Uterus (tissue), 4 donors: Measurements from ENCODE around the gene CDC73. TPM values are rescaled to one million over a fixed set of nuclear protein-coding genes. Genes with fewer than 3 reads are reported as not detected.

ENCODE experiments used
- DNase-seq, 2 donors: peaks; one replicate each; pipeline ENCODE4 v3.0.0-alpha.2; 2019 to 2020
- H3K27ac ChIP-seq, 2 donors: fragments of 200-600 bp; sonication (generic); 1 replicate in 1 of 2; 2 replicates in 1 of 2; pipeline ENCODE4 v1.5.1; 2016 to 2018
- H3K27me3 ChIP-seq, 2 donors: fragments of 200-600 bp; sonication (generic); one replicate each; pipeline ENCODE4 v1.5.1; 2018 to 2019; ENCODE audit warnings: control low read depth in 1 of 2
- H3K36me3 ChIP-seq, 2 donors: fragments of 200-600 bp; sonication (generic); one replicate each; pipeline ENCODE4 v1.5.1; 2019; ENCODE audit warnings: control low read depth in 1 of 2
- H3K4me1 ChIP-seq, 2 donors: fragments of 200-600 bp; sonication (generic); one replicate each; pipeline ENCODE4 v1.5.1; 2018 to 2019; ENCODE audit warnings: control low read depth in 1 of 2
- H3K4me3 ChIP-seq, 2 donors: fragments of 200-600 bp; sonication (generic); 1 replicate in 1 of 2; 2 replicates in 1 of 2; pipeline ENCODE4 v1.5.1; 2018 to 2019; ENCODE audit warnings: mild to moderate bottlenecking in 1 of 2
- H3K9me3 ChIP-seq, 2 donors: fragments of 200-600 bp; sonication (generic); one replicate each; pipeline ENCODE4 v1.5.1; 2019; ENCODE audit warnings: control low read depth in 1 of 2
- POLR2A ChIP-seq, 2 donors: fragments of 450-650 bp; IDR thresholded peaks; one replicate each; pipeline ENCODE4 v1.6.1; 2016; ENCODE audit warnings: antibody characterized with exemption in 2 of 2, mild to moderate bottlenecking in 1 of 2, moderate library complexity in 1 of 2
- intact Hi-C: fragments of 100-400 bp; cut with DNase I; formaldehyde crosslinking; loops from one replicate; pipeline ENCODE4 v1.15.1; 2023; ENCODE audit warnings: low total_unique reads
- total RNA-seq, 4 donors: library from RNA; depleted of rRNA in 3 of 4; stranded (reverse); fragments of >200 nt in 3 of 4; gene quantifications; one replicate each; pipeline versions ENCODE4 v1.1.0 to v1.2.4, GENCODE V29; 2014 to 2023
- TF ChIP-seq, protein P1 (sequence below), 4 experiments: fragments of 200-600 bp in 2 of 4; fragments of 450-650 bp in 2 of 4; sonication (generic) in 2 of 4; IDR thresholded peaks; one replicate each; pipeline ENCODE4 v1.5.1; 2016 to 2019; ENCODE audit warnings: antibody characterized with exemption in 4 of 4, mild to moderate bottlenecking in 2 of 4, moderate library complexity in 1 of 4
- donor health status: DM: yes; HTN: yes; CAD: no.

The CDC73 gene
- total RNA-seq: 10 to 100 TPM; 14.6 to 64.7 (median 56.0) TPM

DNA sequence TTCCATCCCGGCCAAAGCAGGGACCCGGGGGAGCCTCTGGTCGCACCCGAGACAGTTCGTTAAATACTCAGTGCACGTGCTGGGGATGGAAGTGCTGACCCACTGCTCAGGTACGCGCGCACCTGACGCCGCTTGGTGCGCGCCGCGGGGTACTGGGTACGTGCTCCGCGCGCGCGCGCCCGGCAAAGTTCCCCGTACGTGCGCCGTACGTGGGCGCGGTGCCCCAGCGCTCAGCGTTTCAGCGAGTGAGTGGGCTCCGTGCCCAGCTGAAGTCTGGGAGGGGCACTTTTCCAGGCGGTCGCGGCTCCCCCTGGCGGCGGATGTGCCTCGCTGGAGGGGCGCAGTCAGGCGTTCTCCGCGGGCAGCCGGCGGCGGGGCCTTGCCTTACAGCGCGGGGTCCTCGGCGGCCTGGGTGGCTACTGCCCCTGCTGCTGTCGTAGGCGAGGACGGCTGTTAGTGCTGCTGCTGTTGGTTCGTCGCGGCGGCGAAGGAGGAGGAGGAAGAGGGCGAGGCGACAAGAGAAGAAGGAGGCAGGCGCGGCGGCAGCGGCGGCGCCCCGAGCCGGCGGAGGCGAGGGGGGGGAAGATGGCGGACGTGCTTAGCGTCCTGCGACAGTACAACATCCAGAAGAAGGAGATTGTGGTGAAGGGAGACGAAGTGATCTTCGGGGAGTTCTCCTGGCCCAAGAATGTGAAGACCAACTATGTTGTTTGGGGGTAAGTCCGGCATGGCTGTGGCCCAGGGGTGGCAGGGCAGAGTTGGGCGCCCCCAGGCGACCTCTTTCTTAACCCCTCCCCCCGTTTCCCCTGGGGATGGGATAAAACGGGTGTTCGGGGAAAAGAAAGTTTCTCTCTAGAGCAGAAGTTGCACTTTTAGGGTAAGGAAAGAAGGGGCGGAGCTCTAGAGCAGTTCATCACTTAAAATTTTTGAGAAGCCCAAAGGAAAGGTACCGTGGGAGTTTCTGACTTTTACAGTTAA is at the start of gene CDC73:
TSS of gene CDC73 (plus strand) at position 416 of the 978 bp plus-strand sequence. CDS start at position 586, 170 bp downstream.
- H3K4me1 ChIP-seq: peaks cover 4 to 6% of the 10 kb centered on the region in 2 donors
- H3K4me3 ChIP-seq: peak within 1 kb of the TSS; percentile 70 to 81
- no peaks in the 10 kb centered on the region for H3K27me3 ChIP-seq
- TF ChIP-seq, protein P1, sequence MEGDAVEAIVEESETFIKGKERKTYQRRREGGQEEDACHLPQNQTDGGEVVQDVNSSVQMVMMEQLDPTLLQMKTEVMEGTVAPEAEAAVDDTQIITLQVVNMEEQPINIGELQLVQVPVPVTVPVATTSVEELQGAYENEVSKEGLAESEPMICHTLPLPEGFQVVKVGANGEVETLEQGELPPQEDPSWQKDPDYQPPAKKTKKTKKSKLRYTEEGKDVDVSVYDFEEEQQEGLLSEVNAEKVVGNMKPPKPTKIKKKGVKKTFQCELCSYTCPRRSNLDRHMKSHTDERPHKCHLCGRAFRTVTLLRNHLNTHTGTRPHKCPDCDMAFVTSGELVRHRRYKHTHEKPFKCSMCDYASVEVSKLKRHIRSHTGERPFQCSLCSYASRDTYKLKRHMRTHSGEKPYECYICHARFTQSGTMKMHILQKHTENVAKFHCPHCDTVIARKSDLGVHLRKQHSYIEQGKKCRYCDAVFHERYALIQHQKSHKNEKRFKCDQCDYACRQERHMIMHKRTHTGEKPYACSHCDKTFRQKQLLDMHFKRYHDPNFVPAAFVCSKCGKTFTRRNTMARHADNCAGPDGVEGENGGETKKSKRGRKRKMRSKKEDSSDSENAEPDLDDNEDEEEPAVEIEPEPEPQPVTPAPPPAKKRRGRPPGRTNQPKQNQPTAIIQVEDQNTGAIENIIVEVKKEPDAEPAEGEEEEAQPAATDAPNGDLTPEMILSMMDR (IDR thresholded peaks at IDR 0.05): peak; percentile 87 to 99 (median 94)
- TF ChIP-seq POLR2A (IDR thresholded peaks at IDR 0.05): peak; percentile 78 to 88
- intact Hi-C loops: no loop called here
- H3K27ac ChIP-seq: peak within 1 kb of the TSS; percentile 92 to 93
- DNase-seq: peak; percentile 95 to 98
- H3K36me3 ChIP-seq: no peaks in the 10 kb centered on the region
- no peaks in the 10 kb centered on the region for H3K9me3 ChIP-seq

DNA sequence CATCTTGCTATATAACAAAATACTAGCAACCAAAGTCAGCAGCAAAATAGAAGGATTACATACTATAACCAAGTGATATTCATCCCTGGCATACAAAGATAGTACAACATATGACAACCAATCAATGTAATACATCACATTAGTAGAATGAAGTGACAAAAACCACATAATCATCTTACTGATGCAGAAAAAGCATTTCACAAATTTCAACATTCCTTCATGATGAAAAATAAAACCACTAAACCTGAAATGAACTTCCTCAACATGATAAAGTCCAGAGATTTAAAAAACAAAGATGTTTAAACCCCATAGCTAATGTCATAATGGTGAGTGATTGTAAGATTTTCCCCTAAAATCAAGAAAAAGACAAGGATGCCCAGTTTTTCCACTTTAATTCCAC is 43.8 kb upstream of the CDC73 start:
- TF ChIP-seq POLR2A (IDR thresholded peaks at IDR 0.05): no peak
- TF ChIP-seq, protein P1 (IDR thresholded peaks at IDR 0.05): no peak
- Histone ChIP-seq H3K9me3 (no peaks in the 10 kb centered on the region), H3K4me1 (no peaks in the 10 kb centered on the region), H3K4me3 (no peak overlapping the region), H3K27me3 (no peaks in the 10 kb centered on the region), H3K27ac (no peak overlapping the region), H3K36me3 (peaks cover 0 to 4% of the 10 kb centered on the region in 2 donors)
- no peak for DNase-seq
- intact Hi-C loops: no loop called here

GRCh38 chr1:193079187-193079586 is 42.6 kb upstream of the CDC73 start:
- Histone ChIP-seq H3K4me3 (no peak overlapping the region), H3K27me3 (no peaks in the 10 kb centered on the region), H3K4me1 (no peaks in the 10 kb centered on the region), H3K36me3 (peaks cover 0 to 4% of the 10 kb centered on the region in 2 donors), H3K27ac (no peak overlapping the region), H3K9me3 (no peaks in the 10 kb centered on the region)
- intact Hi-C loops: no loop called here
- DNase-seq: no peak
- no peak for TF ChIP-seq POLR2A (IDR thresholded peaks at IDR 0.05)
- TF ChIP-seq, protein P1 (IDR thresholded peaks at IDR 0.05): no peak

- no peak overlapping the region for H3K27ac ChIP-seq
- H3K36me3 ChIP-seq: peaks cover 0 to 4% of the 10 kb centered on the region in 2 donors
- DNase-seq: no peak
- TF ChIP-seq, protein P1 (IDR thresholded peaks at IDR 0.05): no peak
- TF ChIP-seq POLR2A (IDR thresholded peaks at IDR 0.05): no peak
- no peak overlapping the region for H3K4me3 ChIP-seq
- H3K4me1 ChIP-seq: no peaks in the 10 kb centered on the region
- intact Hi-C loops: no loop called here
- no peaks in the 10 kb centered on the region for H3K9me3 ChIP-seq
- H3K27me3 ChIP-seq: no peaks in the 10 kb centered on the region
Observed at GRCh38 chr1:193083365-193084088, 38.3 kb upstream of the CDC73 start.
